ENCODE data around the gene CD22. TPM values are rescaled to one million over a fixed set of nuclear protein-coding genes. Genes with fewer than 3 reads are reported as not detected.

CD22 gene
- total RNA-seq, 2 experiments from 2014 or later: 0.21 TPM; not detected in 1

GRCh38 chr19:35291259-35291658, 37.7 kb upstream of the CD22 start:
- no peak overlapping the region for H3K27ac Mint-ChIP-seq
- ChIA-PET POLR2A (no interaction called here), CTCF (interaction anchor here (0.6 to 1.6 kb wide), 3 partner anchors 10 to 57 kb away, joined by 3 to 5 read pairs (median 3); no protein-coding TSS in a partner anchor)
- no peak for DNase-seq
- no peaks in the 10 kb centered on the region for H3K9me3 Mint-ChIP-seq
- no peaks in the 10 kb centered on the region for H3K27me3 Mint-ChIP-seq
- no peaks in the 10 kb centered on the region for H3K36me3 Mint-ChIP-seq (ENCODE audit: low read depth)
- peaks cover 8% of the 10 kb centered on the region for H3K4me1 Mint-ChIP-seq
- no peak overlapping the region for H3K4me3 Mint-ChIP-seq

GRCh38 chr19:35291916-35292315, 37.1 kb upstream of the CD22 start, which contains the start of gene MAG:
MAG (plus strand) TSS chr19:35292161; CDS start chr19:35295409, 3,248 bp downstream.
- no peak within 1 kb of the TSS for H3K27ac Mint-ChIP-seq
- DNase-seq: no peak
- H3K4me1 Mint-ChIP-seq: peaks cover 8% of the 10 kb centered on the region
- ChIA-PET POLR2A (no interaction called here), CTCF (interaction anchor here (1.6 kb wide), 1 partner anchor 18 kb away, joined by 5 read pairs; no protein-coding TSS in a partner anchor)
- H3K27me3 Mint-ChIP-seq: no peaks in the 10 kb centered on the region
- no peaks in the 10 kb centered on the region for H3K9me3 Mint-ChIP-seq
- no peaks in the 10 kb centered on the region for H3K36me3 Mint-ChIP-seq (ENCODE audit: low read depth)
- H3K4me3 Mint-ChIP-seq: no peak within 1 kb of the TSS

DNA sequence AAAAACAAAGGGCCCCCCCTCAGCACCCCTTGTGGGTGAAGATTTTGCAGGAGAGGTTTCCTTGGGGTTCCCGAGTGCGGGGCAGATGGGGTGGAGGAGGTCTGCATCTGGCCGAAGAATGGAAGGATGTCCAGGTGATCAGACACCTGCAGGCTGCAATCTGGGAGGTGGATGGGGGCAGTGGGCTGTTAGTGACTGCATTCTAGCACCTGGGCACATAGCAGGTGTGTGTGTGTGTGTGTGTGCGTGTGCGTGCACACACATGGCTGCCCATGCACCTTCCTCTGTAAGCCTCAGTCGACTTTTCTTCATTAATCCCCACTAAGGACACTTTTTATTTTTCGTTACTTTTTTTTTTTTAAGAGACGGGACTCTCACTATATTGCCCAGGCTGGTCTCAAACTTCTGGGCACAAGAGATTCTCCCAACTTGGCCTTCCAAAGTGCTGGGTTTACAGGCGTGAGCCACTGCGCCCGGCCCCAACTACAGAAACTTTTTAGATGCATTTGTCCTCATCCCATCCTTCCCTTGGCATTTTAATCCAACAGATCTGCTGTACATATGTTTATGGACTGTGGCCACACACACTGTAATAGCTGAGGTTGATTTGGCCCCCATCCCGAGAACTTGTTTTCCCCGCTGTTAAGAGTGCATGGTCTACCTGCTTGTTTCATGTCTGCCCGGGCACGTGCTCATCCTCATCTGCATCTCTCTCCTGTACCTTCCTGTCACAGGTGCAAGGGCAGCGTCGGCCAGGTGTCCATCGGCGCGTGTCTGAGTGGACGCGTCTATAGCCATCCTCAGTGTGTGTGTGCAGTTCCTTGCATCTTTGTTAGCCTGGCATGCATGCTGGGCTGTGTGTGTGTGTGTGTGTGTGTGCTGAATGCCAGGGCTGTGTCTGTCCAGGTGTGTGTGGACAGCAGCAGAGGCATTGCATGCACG, 36.3 kb upstream of the CD22 start:
- Mint-ChIP-seq H3K4me1 (peaks cover 8% of the 10 kb centered on the region), H3K36me3 (ENCODE audit: low read depth) (no peaks in the 10 kb centered on the region), H3K9me3 (no peaks in the 10 kb centered on the region), H3K4me3 (no peak overlapping the region), H3K27me3 (no peaks in the 10 kb centered on the region), H3K27ac (no peak overlapping the region)
- no peak for DNase-seq
- ChIA-PET CTCF (interaction anchor here (1.6 kb wide), 1 partner anchor 18 kb away, joined by 5 read pairs; no protein-coding TSS in a partner anchor), POLR2A (no interaction called here)

GRCh38 chr19:35293363-35293739, 35.6 kb upstream of the CD22 start:
- CTCF ChIA-PET: no interaction called here
- no peak overlapping the region for H3K27ac Mint-ChIP-seq
- no peak overlapping the region for H3K4me3 Mint-ChIP-seq

GRCh38 chr19:35293808-35294207, 35.2 kb upstream of the CD22 start:
- no peak for DNase-seq
- ChIA-PET POLR2A (no interaction called here), CTCF (interaction anchor here (0.8 to 3.6 kb wide), 2 partner anchors 8 to 10 kb away, joined by 5 to 12 read pairs; no protein-coding TSS in a partner anchor)
- Mint-ChIP-seq H3K27me3 (no peaks in the 10 kb centered on the region), H3K27ac (no peak overlapping the region), H3K4me1 (peaks cover 8% of the 10 kb centered on the region), H3K9me3 (no peaks in the 10 kb centered on the region), H3K4me3 (no peak overlapping the region), H3K36me3 (ENCODE audit: low read depth) (no peaks in the 10 kb centered on the region)

More at GRCh38 chr19:35293363-35293739, 35.6 kb upstream of the CD22 start:
- peaks cover 8% of the 10 kb centered on the region for H3K4me1 Mint-ChIP-seq
- no peaks in the 10 kb centered on the region for H3K36me3 Mint-ChIP-seq (ENCODE audit: low read depth)
- H3K27me3 Mint-ChIP-seq: no peaks in the 10 kb centered on the region
- no peak for DNase-seq
- POLR2A ChIA-PET: no interaction called here
- no peaks in the 10 kb centered on the region for H3K9me3 Mint-ChIP-seq

GRCh38 chr19:35294328-35294727, 34.7 kb upstream of the CD22 start:
- no peak overlapping the region for H3K27ac Mint-ChIP-seq
- H3K4me3 Mint-ChIP-seq: no peak overlapping the region
- no peaks in the 10 kb centered on the region for H3K27me3 Mint-ChIP-seq
- H3K36me3 Mint-ChIP-seq (ENCODE audit: low read depth): no peaks in the 10 kb centered on the region
- POLR2A ChIA-PET: interaction anchor here (0.6 kb wide), 1 partner anchor 85 kb away, joined by 4 read pairs; no protein-coding TSS in a partner anchor
- no peaks in the 10 kb centered on the region for H3K9me3 Mint-ChIP-seq
- peaks cover 8% of the 10 kb centered on the region for H3K4me1 Mint-ChIP-seq
- no peak for DNase-seq
- CTCF ChIA-PET: interaction anchor here (0.8 to 3.6 kb wide), 3 partner anchors 8 to 10 kb away, joined by 3 to 12 read pairs (median 5); no protein-coding TSS in a partner anchor

DNA sequence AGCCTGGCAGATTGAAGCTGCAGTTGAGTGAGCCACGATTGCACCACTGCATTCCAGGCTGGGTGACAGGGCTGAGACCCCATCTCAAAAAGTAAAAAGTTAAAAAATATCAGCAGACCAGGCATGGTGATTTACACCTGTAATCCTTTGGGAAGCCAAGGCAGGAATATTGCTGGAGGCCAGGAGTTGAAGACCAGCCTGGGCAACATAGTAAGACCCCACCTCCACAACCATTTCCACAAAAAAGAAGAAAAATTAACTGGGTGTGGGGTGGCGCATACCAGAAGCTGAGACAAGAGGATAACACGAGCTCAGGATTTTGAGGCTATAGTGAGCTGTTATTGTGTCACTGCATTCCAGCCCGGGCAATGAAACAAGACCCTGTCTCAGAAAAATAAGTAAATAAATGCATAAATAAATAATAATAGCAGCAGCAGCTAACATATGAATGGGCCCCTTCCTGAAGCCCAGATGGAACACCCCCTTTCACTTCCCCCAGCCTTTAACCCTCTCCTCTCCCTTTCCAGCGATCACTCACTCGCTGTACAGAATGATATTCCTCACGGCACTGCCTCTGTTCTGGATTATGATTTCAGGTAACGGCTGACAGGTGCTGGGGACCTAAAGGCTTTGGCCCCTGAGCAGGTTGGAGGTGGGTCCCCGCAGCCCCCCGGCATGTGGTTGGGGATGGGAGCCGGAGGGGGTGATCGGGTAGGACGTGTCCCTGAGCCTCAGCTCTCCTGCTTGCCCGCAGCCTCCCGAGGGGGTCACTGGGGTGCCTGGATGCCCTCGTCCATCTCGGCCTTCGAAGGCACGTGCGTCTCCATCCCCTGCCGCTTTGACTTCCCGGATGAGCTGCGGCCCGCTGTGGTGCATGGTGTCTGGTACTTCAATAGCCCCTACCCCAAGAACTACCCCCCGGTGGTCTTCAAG, 33.9 kb upstream of the CD22 start:
- H3K27ac Mint-ChIP-seq: peak overlapping the region; percentile 67
- ChIA-PET CTCF (interaction anchor here (0.9 to 3.6 kb wide), 4 partner anchors 9 to 158 kb away, joined by 3 to 12 read pairs (median 3); no protein-coding TSS in a partner anchor), POLR2A (interaction anchor here (0.6 kb wide), 1 partner anchor 84 kb away, joined by 4 read pairs; no protein-coding TSS in a partner anchor)
- H3K9me3 Mint-ChIP-seq: no peaks in the 10 kb centered on the region
- H3K4me1 Mint-ChIP-seq: peaks cover 8% of the 10 kb centered on the region
- no peak for DNase-seq
- no peaks in the 10 kb centered on the region for H3K36me3 Mint-ChIP-seq (ENCODE audit: low read depth)
- H3K4me3 Mint-ChIP-seq: no peak overlapping the region
- no peaks in the 10 kb centered on the region for H3K27me3 Mint-ChIP-seq

GRCh38 chr19:35295792-35296462, 33.1 kb upstream of the CD22 start:
- ChIA-PET CTCF (interaction anchor here (0.7 to 3.6 kb wide), 4 partner anchors 10 to 157 kb away, joined by 3 to 12 read pairs (median 3); no protein-coding TSS in a partner anchor), POLR2A (no interaction called here)
- DNase-seq: peak; percentile 51
- H3K9me3 Mint-ChIP-seq: no peaks in the 10 kb centered on the region
- H3K4me3 Mint-ChIP-seq: no peak overlapping the region
- peaks cover 8% of the 10 kb centered on the region for H3K4me1 Mint-ChIP-seq
- no peaks in the 10 kb centered on the region for H3K36me3 Mint-ChIP-seq (ENCODE audit: low read depth)
- H3K27ac Mint-ChIP-seq: peak overlapping the region; percentile 67
- no peaks in the 10 kb centered on the region for H3K27me3 Mint-ChIP-seq

GRCh38 chr19:35296644-35297514, 32.1 kb upstream of the CD22 start:
- Mint-ChIP-seq H3K4me1 (peaks cover 8% of the 10 kb centered on the region), H3K9me3 (no peaks in the 10 kb centered on the region), H3K36me3 (ENCODE audit: low read depth) (no peaks in the 10 kb centered on the region), H3K4me3 (no peak overlapping the region), H3K27ac (no peak overlapping the region), H3K27me3 (no peaks in the 10 kb centered on the region)
- DNase-seq: no peak
- CTCF ChIA-PET: interaction anchor here (0.7 to 3.6 kb wide), 2 partner anchors 11 to 146 kb away, joined by 3 to 12 read pairs; no protein-coding TSS in a partner anchor
- POLR2A ChIA-PET: interaction anchor here (0.6 kb wide), 1 partner anchor 18 kb away, joined by 3 read pairs; no protein-coding TSS in a partner anchor

DNA sequence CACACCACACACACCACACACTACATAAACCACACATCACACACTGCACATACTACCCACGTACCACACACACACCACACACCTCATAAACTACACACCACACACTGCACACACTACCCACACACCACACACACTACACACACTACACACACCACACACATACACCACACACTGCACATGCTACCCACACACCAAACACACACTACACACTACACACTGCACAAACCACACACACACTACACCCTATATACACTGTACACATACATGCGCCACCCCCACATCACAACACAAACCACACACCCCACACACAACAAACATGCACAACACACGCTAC, 31.5 kb upstream of the CD22 start:
- no peaks in the 10 kb centered on the region for H3K9me3 Mint-ChIP-seq
- no peak for DNase-seq
- H3K27me3 Mint-ChIP-seq: no peaks in the 10 kb centered on the region
- H3K27ac Mint-ChIP-seq: no peak overlapping the region
- no peak overlapping the region for H3K4me3 Mint-ChIP-seq
- no peaks in the 10 kb centered on the region for H3K36me3 Mint-ChIP-seq (ENCODE audit: low read depth)
- ChIA-PET POLR2A (no interaction called here), CTCF (interaction anchor here (3.6 kb wide), 1 partner anchor 11 kb away, joined by 12 read pairs; no protein-coding TSS in a partner anchor)
- H3K4me1 Mint-ChIP-seq: peaks cover 8% of the 10 kb centered on the region

GRCh38 chr19:35297922-35298321, 31.1 kb upstream of the CD22 start:
- H3K9me3 Mint-ChIP-seq: no peaks in the 10 kb centered on the region
- H3K4me1 Mint-ChIP-seq: peaks cover 8% of the 10 kb centered on the region
- no peaks in the 10 kb centered on the region for H3K27me3 Mint-ChIP-seq
- no peak for DNase-seq
- ChIA-PET CTCF (no interaction called here), POLR2A (no interaction called here)
- no peaks in the 10 kb centered on the region for H3K36me3 Mint-ChIP-seq (ENCODE audit: low read depth)
- no peak overlapping the region for H3K27ac Mint-ChIP-seq
- H3K4me3 Mint-ChIP-seq: no peak overlapping the region
